C4-2B (cell line): Measurements from ENCODE around the gene ARHGAP26.

Source experiments
- H3K27ac ChIP-seq: fragments of 450-650 bp; 2 replicates; pipeline ENCODE4 v1.5.1; 2017
- ZFX ChIP-seq: fragments of 450-650 bp; IDR thresholded peaks from 2 replicates; pipeline ENCODE4 v1.6.1; 2017
- TF ChIP-seq, protein P1 (sequence below): fragments of 450-650 bp; conservative IDR thresholded peaks from 2 replicates; pipeline ENCODE4 v1.5.1; 2017; ENCODE audit warnings: mild to moderate bottlenecking

The ARHGAP26 gene

DNA sequence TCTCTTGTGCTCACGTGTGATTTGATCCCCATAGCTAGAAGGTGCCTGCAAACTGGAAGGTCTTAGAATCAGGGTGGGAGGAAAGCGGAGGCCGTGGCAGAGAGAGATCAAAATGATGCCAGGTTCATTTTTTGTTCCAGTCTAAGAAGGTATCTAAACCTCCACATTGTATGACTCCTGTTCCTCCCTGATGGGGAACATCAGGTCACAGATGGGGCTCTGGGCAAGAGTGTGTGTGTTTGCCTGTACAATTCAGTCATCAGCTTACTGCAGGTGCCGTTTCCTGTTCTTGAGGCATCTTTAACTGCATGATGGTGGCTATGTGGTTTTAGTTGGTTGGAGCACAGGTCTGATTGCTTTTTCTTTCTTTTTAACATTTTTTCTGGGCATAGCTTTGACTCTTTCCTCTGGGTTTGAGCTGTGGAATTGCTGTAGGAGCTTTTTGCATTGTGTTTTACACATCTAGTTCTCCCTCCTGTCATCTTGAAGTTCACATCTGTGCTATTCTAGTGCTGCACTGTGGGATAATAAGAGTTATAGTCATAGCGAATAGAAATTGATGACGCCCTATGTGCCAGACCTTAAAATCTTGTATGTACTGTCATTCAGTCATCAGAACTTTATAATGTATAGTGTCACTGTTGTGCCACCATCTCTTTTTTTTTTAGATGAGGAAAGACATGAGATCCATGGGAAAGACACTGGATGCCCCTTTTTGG lies 30.8 kb downstream of the ARHGAP26 start:
- H3K27ac ChIP-seq = no peak overlapping the region
- TF ChIP-seq, protein P1, sequence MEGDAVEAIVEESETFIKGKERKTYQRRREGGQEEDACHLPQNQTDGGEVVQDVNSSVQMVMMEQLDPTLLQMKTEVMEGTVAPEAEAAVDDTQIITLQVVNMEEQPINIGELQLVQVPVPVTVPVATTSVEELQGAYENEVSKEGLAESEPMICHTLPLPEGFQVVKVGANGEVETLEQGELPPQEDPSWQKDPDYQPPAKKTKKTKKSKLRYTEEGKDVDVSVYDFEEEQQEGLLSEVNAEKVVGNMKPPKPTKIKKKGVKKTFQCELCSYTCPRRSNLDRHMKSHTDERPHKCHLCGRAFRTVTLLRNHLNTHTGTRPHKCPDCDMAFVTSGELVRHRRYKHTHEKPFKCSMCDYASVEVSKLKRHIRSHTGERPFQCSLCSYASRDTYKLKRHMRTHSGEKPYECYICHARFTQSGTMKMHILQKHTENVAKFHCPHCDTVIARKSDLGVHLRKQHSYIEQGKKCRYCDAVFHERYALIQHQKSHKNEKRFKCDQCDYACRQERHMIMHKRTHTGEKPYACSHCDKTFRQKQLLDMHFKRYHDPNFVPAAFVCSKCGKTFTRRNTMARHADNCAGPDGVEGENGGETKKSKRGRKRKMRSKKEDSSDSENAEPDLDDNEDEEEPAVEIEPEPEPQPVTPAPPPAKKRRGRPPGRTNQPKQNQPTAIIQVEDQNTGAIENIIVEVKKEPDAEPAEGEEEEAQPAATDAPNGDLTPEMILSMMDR = no peak
- TF ChIP-seq ZFX = no peak

DNA sequence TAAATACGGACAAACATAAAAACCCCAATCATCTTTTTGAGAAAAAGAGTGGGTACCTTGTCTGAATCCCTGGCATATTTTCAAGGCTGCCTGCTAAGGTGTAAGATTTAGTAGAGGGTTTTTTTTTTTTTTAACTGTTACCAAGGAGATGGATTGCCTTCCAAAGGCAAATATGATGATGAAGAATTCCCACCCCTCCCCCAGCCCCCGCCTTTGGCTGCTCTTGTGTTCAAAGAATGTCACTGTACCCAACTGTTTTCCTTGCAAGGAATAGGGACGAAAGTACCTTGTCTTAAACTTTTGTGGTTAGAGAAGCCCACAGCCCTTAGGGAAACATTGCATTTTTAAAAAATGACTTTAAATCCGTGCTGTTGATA lies 31.3 kb downstream of the ARHGAP26 start:
- H3K27ac ChIP-seq = no peak overlapping the region
- no peak for TF ChIP-seq ZFX
- TF ChIP-seq, protein P1 = no peak

DNA sequence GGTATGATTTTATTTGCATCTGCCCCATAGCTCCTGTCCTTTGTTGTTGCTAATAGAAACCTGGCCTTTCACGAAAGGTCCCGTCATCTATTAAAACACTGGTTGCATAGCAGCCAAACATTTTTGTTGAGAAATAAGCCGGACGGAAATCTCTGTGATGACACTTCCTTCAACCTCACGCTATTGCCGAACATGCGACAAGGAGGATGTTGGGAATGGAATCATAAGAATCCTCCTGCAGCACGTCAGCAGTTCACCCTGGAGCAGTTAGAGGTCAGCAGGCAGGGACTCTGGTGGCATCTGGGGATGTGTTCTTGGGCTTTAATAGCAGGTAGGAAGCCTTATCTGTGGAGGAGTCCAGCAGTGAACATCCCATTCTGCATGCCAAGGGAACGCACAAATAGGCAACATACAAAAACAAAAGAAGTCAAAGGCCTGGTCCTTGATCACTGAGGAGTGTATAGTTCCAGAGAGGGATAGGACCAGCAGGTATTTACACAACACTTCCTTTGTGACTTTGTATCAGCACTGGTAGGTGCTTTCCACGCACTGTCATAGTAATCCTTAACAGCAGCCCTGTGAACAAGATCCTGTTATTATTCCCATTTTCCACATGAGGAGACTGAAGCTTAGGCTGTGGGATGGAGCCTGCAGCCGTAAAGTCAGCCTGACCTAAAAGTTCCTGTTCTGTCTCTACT lies 33.4 kb downstream of the ARHGAP26 start:
- H3K27ac ChIP-seq = no peak overlapping the region
- TF ChIP-seq, protein P1 = no peak
- TF ChIP-seq ZFX = no peak

DNA sequence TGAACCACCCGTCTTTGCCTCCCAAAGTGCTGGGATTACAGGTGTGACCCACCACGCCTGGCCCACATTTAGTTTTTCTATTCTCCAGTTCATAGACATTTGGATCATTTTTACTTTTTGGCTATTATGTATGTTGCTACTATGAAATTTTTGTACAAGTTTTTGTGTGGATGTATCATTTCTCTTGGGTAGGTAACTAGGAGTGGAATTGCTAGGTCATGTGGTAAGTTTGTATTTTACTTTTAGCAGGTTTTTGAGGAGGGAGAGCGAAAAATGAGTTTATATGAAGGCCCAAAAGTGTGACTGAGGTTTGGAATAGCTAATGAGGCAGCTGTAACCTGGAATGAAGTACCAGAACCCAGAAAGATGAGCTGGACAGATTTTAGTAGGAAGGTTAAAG lies 35.2 kb downstream of the ARHGAP26 start:
- no peak overlapping the region for H3K27ac ChIP-seq
- TF ChIP-seq, protein P1 = no peak
- no peak for TF ChIP-seq ZFX

DNA sequence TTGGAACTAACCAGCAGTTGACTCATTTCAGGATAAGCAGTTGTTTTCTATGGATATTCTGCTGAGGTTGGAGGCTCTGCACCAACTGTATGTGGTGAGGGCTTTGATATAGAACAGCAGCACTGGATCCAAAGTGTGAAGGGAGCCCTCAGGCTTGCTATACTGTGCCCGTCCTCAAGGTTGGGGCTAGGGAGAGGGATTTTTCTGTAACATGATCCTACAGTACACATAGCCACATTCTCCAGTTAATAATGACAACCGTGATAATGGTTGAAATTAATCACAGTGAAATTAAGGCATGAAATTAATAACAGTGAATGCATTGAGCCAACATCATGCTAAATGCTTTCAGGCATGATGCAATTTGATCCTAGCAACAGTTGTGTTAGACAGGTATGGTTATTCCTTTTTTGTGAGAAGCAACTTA lies 36.7 kb downstream of the ARHGAP26 start:
- no peak overlapping the region for H3K27ac ChIP-seq
- TF ChIP-seq ZFX = no peak
- TF ChIP-seq, protein P1 = no peak

DNA sequence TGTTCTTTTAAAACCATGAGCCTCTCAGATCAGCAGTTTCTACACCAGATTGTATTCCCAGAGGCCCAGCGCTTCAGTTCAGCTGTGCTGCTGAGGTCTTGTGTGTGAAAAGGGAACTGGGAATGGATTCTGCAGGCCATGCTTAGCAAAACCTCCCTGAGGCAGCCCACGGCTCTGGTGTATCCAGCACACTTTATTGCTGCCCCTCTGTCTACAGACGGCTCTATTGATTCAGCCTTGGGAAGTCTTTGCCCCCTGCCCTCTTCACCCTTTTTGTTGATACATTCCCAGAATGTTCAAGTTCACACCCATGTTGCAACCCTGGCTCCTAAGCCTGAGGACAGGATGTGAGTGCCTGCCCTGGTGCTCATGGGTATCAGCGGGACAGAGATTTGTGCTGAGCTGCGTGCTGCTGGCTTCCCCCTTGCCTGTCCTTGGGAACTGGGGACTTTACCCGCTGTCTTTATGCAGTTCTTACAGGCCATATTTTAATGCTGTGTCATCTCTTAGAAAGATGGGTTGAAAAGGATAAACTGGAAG lies 37.3 kb downstream of the ARHGAP26 start:
- no peak overlapping the region for H3K27ac ChIP-seq
- no peak for TF ChIP-seq ZFX
- TF ChIP-seq, protein P1 = no peak
